Parathyroid adenoma (tissue), 2 donors: Measurements from ENCODE around the gene DIP2C.

Experiments
- H2AFZ ChIP-seq: fragments of 300-600 bp; sonication (generic); one replicate; pipeline ENCODE4 v1.7.0; 2017; ENCODE audit warnings: antibody characterized with exemption, mild to moderate bottlenecking
- H3K27ac ChIP-seq: fragments of 300-600 bp; sonication (generic); one replicate; pipeline ENCODE4 v1.7.0; 2017
- H3K27me3 ChIP-seq: fragments of 300-600 bp; sonication (generic); one replicate; pipeline ENCODE4 v1.7.0; 2017; ENCODE audit warnings: low read length; ENCODE audit not compliant: control insufficient read depth, insufficient read depth
- H3K36me3 ChIP-seq: fragments of 300-600 bp; sonication (generic); one replicate; pipeline ENCODE4 v1.7.0; 2017; ENCODE audit warnings: low read length; ENCODE audit not compliant: control insufficient read depth, insufficient read depth
- H3K4me1 ChIP-seq: fragments of 300-600 bp; sonication (generic); one replicate; pipeline ENCODE4 v1.7.0; 2017; ENCODE audit warnings: control low read depth
- H3K4me2 ChIP-seq: fragments of 300-600 bp; sonication (generic); one replicate; pipeline ENCODE4 v1.7.0; 2017; ENCODE audit warnings: low read length
- H3K4me3 ChIP-seq: fragments of 300-600 bp; sonication (generic); one replicate; pipeline ENCODE4 v1.7.0; 2017; ENCODE audit warnings: low read depth, low read length
- H3K79me2 ChIP-seq: fragments of 300-600 bp; sonication (generic); one replicate; pipeline ENCODE4 v1.7.0; 2017; ENCODE audit warnings: control low read depth
- H3K9ac ChIP-seq: fragments of 300-600 bp; sonication (generic); one replicate; pipeline ENCODE4 v1.7.0; 2017; ENCODE audit warnings: mild to moderate bottlenecking
- H3K9me3 ChIP-seq: fragments of 300-600 bp; sonication (generic); one replicate; pipeline ENCODE4 v1.7.0; 2017; ENCODE audit warnings: low read length; ENCODE audit not compliant: control insufficient read depth
- CTCF ChIP-seq: fragments of 300-600 bp; sonication (generic); IDR thresholded peaks from one replicate; pipeline ENCODE4 v1.7.0; 2017; ENCODE audit warnings: antibody characterized with exemption, mild to moderate bottlenecking
- donor health status: primary hyperparathyroidism.

The DIP2C gene

GRCh38 chr10:367636-368035, 321.8 kb downstream of the DIP2C start:
- H3K9ac ChIP-seq = no peak overlapping the region
- no peak overlapping the region for H3K4me2 ChIP-seq
- no peaks in the 10 kb centered on the region for H3K4me1 ChIP-seq
- no peaks in the 10 kb centered on the region for H3K36me3 ChIP-seq
- no peak overlapping the region for H2AFZ ChIP-seq
- H3K4me3 ChIP-seq = no peak overlapping the region
- no peaks in the 10 kb centered on the region for H3K27me3 ChIP-seq
- H3K79me2 ChIP-seq = no peaks in the 10 kb centered on the region
- TF ChIP-seq CTCF = no peak
- H3K9me3 ChIP-seq = no peaks in the 10 kb centered on the region
- no peak overlapping the region for H3K27ac ChIP-seq

GRCh38 chr10:366186-366585, 323.3 kb downstream of the DIP2C start:
- no peaks in the 10 kb centered on the region for H3K36me3 ChIP-seq

GRCh38 chr10:364267-364775, 325.1 kb downstream of the DIP2C start:
- Histone ChIP-seq H3K4me1 (no peaks in the 10 kb centered on the region), H3K36me3 (no peaks in the 10 kb centered on the region), H3K4me3 (no peak overlapping the region), H3K79me2 (no peaks in the 10 kb centered on the region), H3K9ac (no peak overlapping the region), H2AFZ (no peak overlapping the region), H3K27me3 (no peaks in the 10 kb centered on the region), H3K4me2 (no peak overlapping the region), H3K9me3 (no peaks in the 10 kb centered on the region), H3K27ac (no peak overlapping the region)
- TF ChIP-seq CTCF = no peak

More at GRCh38 chr10:366186-366585, 323.3 kb downstream of the DIP2C start:
- no peaks in the 10 kb centered on the region for H3K27me3 ChIP-seq
- no peak for TF ChIP-seq CTCF
- no peak overlapping the region for H3K27ac ChIP-seq
- no peak overlapping the region for H2AFZ ChIP-seq
- H3K4me1 ChIP-seq = no peaks in the 10 kb centered on the region
- H3K9ac ChIP-seq = no peak overlapping the region
- H3K9me3 ChIP-seq = no peaks in the 10 kb centered on the region
- no peak overlapping the region for H3K4me2 ChIP-seq
- H3K79me2 ChIP-seq = no peaks in the 10 kb centered on the region
- no peak overlapping the region for H3K4me3 ChIP-seq

- no peak overlapping the region for H3K4me2 ChIP-seq
- no peaks in the 10 kb centered on the region for H3K36me3 ChIP-seq
- H3K27me3 ChIP-seq = no peaks in the 10 kb centered on the region
- H3K4me1 ChIP-seq = no peaks in the 10 kb centered on the region
- H3K79me2 ChIP-seq = no peaks in the 10 kb centered on the region
- H3K9ac ChIP-seq = no peak overlapping the region
- no peak overlapping the region for H3K27ac ChIP-seq
- H3K9me3 ChIP-seq = no peaks in the 10 kb centered on the region
- no peak overlapping the region for H2AFZ ChIP-seq
- TF ChIP-seq CTCF = no peak
- no peak overlapping the region for H3K4me3 ChIP-seq
These were observed 326.3 kb downstream of the DIP2C start for GRCh38 chr10:363152-363551.
